HepG2 (cell line): ENCODE results near the gene MYADML2. TPM values are rescaled to one million over a fixed set of nuclear protein-coding genes. Genes with fewer than 3 reads are reported as not detected.

Experiments used
- AGO2 ChIP-seq: fragments of 200-400 bp; formaldehyde crosslinking; optimal IDR thresholded peaks from 2 replicates; pipeline ENCODE3; 2017; ENCODE audit warnings: mild to moderate bottlenecking, low read depth, low read length, moderate library complexity
- ARHGAP35 ChIP-seq: sonication (generic); formaldehyde crosslinking; IDR thresholded peaks from 2 replicates; pipeline ENCODE4 v1.9.0; 2022; ENCODE audit warnings: mild to moderate bottlenecking, inconsistent platforms, moderate library complexity, missing genetic modification reagents, borderline replicate concordance
- BCLAF1 ChIP-seq: fragments of 450-650 bp; IDR thresholded peaks from 2 replicates; pipeline ENCODE4 v1.6.1; 2017; ENCODE audit warnings: mild to moderate bottlenecking
- CSRNP1 ChIP-seq: sonication (generic); formaldehyde crosslinking; IDR thresholded peaks from 2 replicates; pipeline ENCODE4 v1.8.1; 2023; ENCODE audit warnings: mild to moderate bottlenecking, missing genetic modification reagents
- CTCF ChIP-seq: sonication (generic); formaldehyde crosslinking; IDR thresholded peaks from 2 replicates; pipeline ENCODE4 v1.5.0; 2020; ENCODE audit warnings: mild to moderate bottlenecking, missing genetic modification reagents, moderate library complexity
- GMEB1 ChIP-seq: sonication (generic); formaldehyde crosslinking; IDR thresholded peaks from 2 replicates; pipeline ENCODE4 v1.5.1; 2020; ENCODE audit warnings: missing genetic modification reagents, mild to moderate bottlenecking, borderline replicate concordance
- KDM2A ChIP-seq: sonication (generic); formaldehyde crosslinking; IDR thresholded peaks from 2 replicates; pipeline ENCODE4 v1.4.0; 2020; ENCODE audit warnings: low read depth, missing genetic modification reagents, borderline replicate concordance
- MBD4 ChIP-seq: IDR thresholded peaks from 2 replicates; pipeline ENCODE4 v1.6.1; 2012; ENCODE audit warnings: low read length, inconsistent platforms, borderline replicate concordance
- NFRKB ChIP-seq: fragments of 450-650 bp; IDR thresholded peaks from 2 replicates; pipeline ENCODE4 v1.6.1; 2017
- NRL ChIP-seq: sonication (generic); formaldehyde crosslinking; IDR thresholded peaks from 2 replicates; pipeline ENCODE4 v1.5.0; 2020; ENCODE audit warnings: missing genetic modification reagents, mild to moderate bottlenecking, moderate library complexity, borderline replicate concordance
- RBAK ChIP-seq: sonication (generic); formaldehyde crosslinking; IDR thresholded peaks from 2 replicates; pipeline ENCODE4 v1.5.1; 2020; ENCODE audit warnings: mild to moderate bottlenecking, missing genetic modification reagents
- RNF219 ChIP-seq: sonication (generic); formaldehyde crosslinking; IDR thresholded peaks from 2 replicates; pipeline ENCODE4 v1.5.0; 2020; ENCODE audit warnings: mild to moderate bottlenecking, missing genetic modification reagents
- SRY ChIP-seq: sonication (generic); formaldehyde crosslinking; IDR thresholded peaks from 2 replicates; pipeline ENCODE4 v1.8.0; 2022; ENCODE audit warnings: mild to moderate bottlenecking, missing genetic modification reagents
- ZNF160 ChIP-seq: sonication (generic); formaldehyde crosslinking; IDR thresholded peaks from 2 replicates; pipeline ENCODE4 v1.8.0; 2022; ENCODE audit warnings: mild to moderate bottlenecking, inconsistent platforms, missing genetic modification reagents
- ZNF501 ChIP-seq: sonication (generic); formaldehyde crosslinking; IDR thresholded peaks from 2 replicates; pipeline ENCODE4 v1.5.1; 2020; ENCODE audit warnings: mild to moderate bottlenecking, moderate library complexity, missing genetic modification reagents
- ZNF615 ChIP-seq: sonication (generic); formaldehyde crosslinking; IDR thresholded peaks from 2 replicates; pipeline ENCODE4 v1.5.0; 2020; ENCODE audit warnings: mild to moderate bottlenecking, missing genetic modification reagents, borderline replicate concordance
- ZNF703 ChIP-seq: sonication (generic); formaldehyde crosslinking; IDR thresholded peaks from 2 replicates; pipeline ENCODE4 v1.5.1; 2020; ENCODE audit warnings: missing genetic modification reagents, mild to moderate bottlenecking, moderate library complexity, borderline replicate concordance
- ZNF850 ChIP-seq: sonication (generic); formaldehyde crosslinking; conservative IDR thresholded peaks from 2 replicates; pipeline ENCODE4 v1.9.0; 2021; ENCODE audit warnings: mild to moderate bottlenecking, missing genetic modification reagents
- polyA plus RNA-seq, 8 experiments: library from polyadenylated mRNA; depleted of rRNA in 3 of 8; stranded (reverse) in 7 of 8; unstranded in 1 of 8; fragments of >200 nt; fragmentation: Illumina TruSeq in 4 of 8; extraction: Trizol in 4 of 8; gene quantifications; 2 replicates each; pipeline versions ENCODE4 v1.2.1 to v1.2.3, GENCODE V29; 2011 to 2016; ENCODE audit warnings: low read depth in 4 of 8, missing spikeins in 1 of 8, mixed read lengths in 1 of 8; ENCODE audit not compliant: insufficient read depth in 1 of 8
- total RNA-seq, 5 experiments: library from RNA; depleted of rRNA; stranded (reverse); fragments of >200 nt; fragmentation: Illumina TruSeq; extraction: Trizol; gene quantifications; 2 replicates each; pipeline ENCODE4 v1.2.3, GENCODE V29; 2016; ENCODE audit warnings: low read depth in 1 of 5

Gene MYADML2
- total and polyA plus RNA-seq, 2 of the 13 experiments (the other 11 are each of a cell fraction or from before 2014, with no cell fraction given), result not detected

- TF ChIP-seq RBAK (CRISPR knock-in tag) (no peak), AGO2 (peak; percentile 96), BCLAF1 (no peak), MBD4 (no peak), RNF219 (CRISPR knock-in tag) (no peak), KDM2A (CRISPR knock-in tag) (no peak), ZNF850 (CRISPR knock-in tag) (no peak), ARHGAP35 (0 out of 2 replicates have a peak, but pooled peaks have one; percentile 12), ZNF160 (CRISPR knock-in tag) (no peak), SRY (CRISPR knock-in tag) (0 out of 2 replicates have a peak, but pooled peaks have one; percentile 32), NFRKB (no peak), ZNF615 (CRISPR knock-in tag) (no peak), CTCF (no peak), NRL (CRISPR knock-in tag) (peak; percentile 73), ZNF501 (CRISPR knock-in tag) (peak; percentile 48; the same call in 1 of the 2 replicates), CSRNP1 (peak; percentile 71), GMEB1 (CRISPR knock-in tag) (0 out of 2 replicates have a peak, but pooled peaks have one; percentile 23), ZNF703 (no peak)
These were observed 17.2 kb upstream of the MYADML2 start (continued) for GRCh38 chr17:81964081-81964849.
